K562 (cell line): Measurements from ENCODE around the gene ACKR3. TPM values are rescaled to one million over a fixed set of nuclear protein-coding genes. Genes with fewer than 3 reads are reported as not detected.

Experiments used
- ATAC-seq: fragments of 200-7000 bp; cut with Tn5 transposase; 3 replicates; pipeline ENCODE4 v1.9.1; 2020; ENCODE audit warnings: moderate library complexity
- BruUV-seq: library from RNA; stranded (reverse); fragments of 400-500 nt; replicated peaks from 2 replicates; lab custom pipeline; 2021; lab: Mats Ljungman, UMichigan
- CTCF ChIA-PET: fragments of 300-600 bp; formaldehyde crosslinking; extraction: SDS; loops from one replicate; lab custom pipeline; 2021; ENCODE audit warnings: low intra/inter-chr PET ratio; lab: Yijun Ruan, JAX
- POLR2A ChIA-PET: fragments of 300-600, 350-650 bp; sonication (Branson Sonifier 250); formaldehyde crosslinking; extraction: SDS; loops from one replicate; lab custom pipeline; 2021; ENCODE audit warnings: antibody characterized with exemption, inconsistent platforms; lab: Yijun Ruan, JAX
- DNase-seq, 4 experiments: peaks; one replicate each; pipeline versions ENCODE4 v3.0.0 to v3.0.0-alpha.2; 2011 to 2018; ENCODE audit warnings: low spot score in 3 of 4, mixed read lengths in 3 of 4; ENCODE audit errors: extremely low read depth in 1 of 4
- FAIRE-seq: peaks from 2 replicates; lab custom pipeline; 2011; peaks lifted over from hg19 to GRCh38; lab: Jason Lieb, UNC
- H2AFZ ChIP-seq: 2 replicates; pipeline ENCODE4 v1.6.0; 2011; ENCODE audit warnings: low read depth, low read length, control low read depth, inconsistent platforms
- H3K27ac ChIP-seq: fragments of 200-600 bp; 3 replicates; pipeline ENCODE4 v1.8.0; 2011; ENCODE audit warnings: low read depth, mild to moderate bottlenecking, control low read depth, inconsistent platforms, low read length, moderate library complexity, mixed read lengths; ENCODE audit errors: extremely low read depth
- H3K27me3 ChIP-seq, 2 experiments: fragments of 300-600 bp in 1 of 2; 2 replicates in 1 of 2; 3 replicates in 1 of 2; pipeline versions ENCODE4 v1.6.0 to v1.8.0; 2011; ENCODE audit warnings: inconsistent platforms in 2 of 2, low read length in 2 of 2, mild to moderate bottlenecking in 1 of 2, mixed read lengths in 1 of 2, moderate library complexity in 1 of 2; ENCODE audit not compliant: control insufficient read depth in 2 of 2, insufficient read depth in 2 of 2
- H3K36me3 ChIP-seq: fragments of 300-600 bp; 3 replicates; pipeline ENCODE4 v1.8.0; 2011; ENCODE audit warnings: mild to moderate bottlenecking, low read length, inconsistent platforms; ENCODE audit not compliant: control insufficient read depth, insufficient read depth
- H3K4me1 ChIP-seq, 2 experiments: fragments of 200-600 bp in 1 of 2; replicated peaks in 1 of 2; 2 replicates in 1 of 2; 3 replicates in 1 of 2; pipeline versions ENCODE4 v1.5.1 to v1.8.0; 2011; ENCODE audit warnings: inconsistent platforms in 2 of 2, low read length in 2 of 2, mild to moderate bottlenecking in 1 of 2, mixed read lengths in 1 of 2, moderate library complexity in 1 of 2; ENCODE audit not compliant: control insufficient read depth in 2 of 2, insufficient read depth in 2 of 2
- H3K4me2 ChIP-seq: 2 replicates; pipeline ENCODE4 v1.6.1; 2011; ENCODE audit warnings: low read length, control low read depth, inconsistent platforms, mixed read lengths; ENCODE audit not compliant: insufficient read depth
- H3K4me3 ChIP-seq: fragments of 200-600 bp; sonication (generic), shearing (Covaris generic); 2 replicates; pipeline ENCODE4 v1.5.1; 2016; ENCODE audit warnings: control low read depth, inconsistent platforms
- H3K79me2 ChIP-seq: fragments of 200-600 bp; 3 replicates; pipeline ENCODE4 v1.8.0; 2011; ENCODE audit warnings: low read length, inconsistent platforms; ENCODE audit not compliant: control insufficient read depth, insufficient read depth
- H3K9ac ChIP-seq, 2 experiments: 2 replicates each; pipeline versions ENCODE4 v1.6.0 to v1.6.1; 2011; ENCODE audit warnings: low read depth in 2 of 2, low read length in 2 of 2, control low read depth in 1 of 2, inconsistent platforms in 1 of 2, mild to moderate bottlenecking in 1 of 2, mixed read lengths in 1 of 2; ENCODE audit not compliant: insufficient read depth in 1 of 2
- H3K9me1 ChIP-seq: one replicate; pipeline ENCODE4 v1.6.0; 2011; ENCODE audit warnings: inconsistent platforms, mild to moderate bottlenecking, low read length, moderate library complexity; ENCODE audit not compliant: control insufficient read depth, insufficient read depth
- H3K9me3 ChIP-seq: replicated peaks from 2 replicates; pipeline ENCODE4 v1.5.1; 2011; ENCODE audit warnings: low read depth, low read length, inconsistent platforms; ENCODE audit not compliant: control insufficient read depth, insufficient read depth
- H4K20me1 ChIP-seq: replicated peaks from 2 replicates; pipeline ENCODE4 v1.6.1; 2011; ENCODE audit warnings: low read length, inconsistent platforms, mixed read lengths; ENCODE audit not compliant: control insufficient read depth, insufficient read depth
- ASH1L ChIP-seq: fragments of 450-650 bp; IDR thresholded peaks from 2 replicates; pipeline ENCODE4 v1.6.1; 2018; ENCODE audit warnings: borderline replicate concordance, mild to moderate bottlenecking, low read depth; ENCODE audit not compliant: partially characterized antibody
- ATF4 ChIP-seq: fragments of 450-650 bp; formaldehyde crosslinking; IDR thresholded peaks from 2 replicates; pipeline ENCODE4 v1.4.0; 2022; ENCODE audit warnings: mild to moderate bottlenecking, moderate library complexity
- CREBBP ChIP-seq: IDR thresholded peaks from one replicate; pipeline ENCODE4 v1.6.1; 2012; ENCODE audit warnings: low read depth, mild to moderate bottlenecking, control low read depth, inconsistent platforms, low read length
- GATAD2A ChIP-seq: fragments of 450-650 bp; IDR thresholded peaks from 2 replicates; pipeline ENCODE4 v1.6.1; 2017
- GTF2B ChIP-seq: IDR thresholded peaks from 2 replicates; pipeline ENCODE4 v1.6.1; 2011; ENCODE audit not compliant: insufficient read length; ENCODE audit errors: extremely low read depth
- SP1 ChIP-seq: sonication (generic); formaldehyde crosslinking; IDR thresholded peaks from 2 replicates; pipeline ENCODE4 v1.8.1; 2022; ENCODE audit warnings: mild to moderate bottlenecking, missing genetic modification reagents
- TFAP4 ChIP-seq: sonication (generic); formaldehyde crosslinking; IDR thresholded peaks from 2 replicates; pipeline ENCODE4 v1.8.0; 2022; ENCODE audit warnings: missing genetic modification reagents, mild to moderate bottlenecking, moderate library complexity, borderline replicate concordance
- TSC22D4 ChIP-seq: fragments of 450-650 bp; IDR thresholded peaks from 2 replicates; pipeline ENCODE4 v1.6.1; 2016; ENCODE audit warnings: missing genetic modification characterization, missing biosample characterization, control low read depth
- ZFP36 ChIP-seq: fragments of 150-350 bp; IDR thresholded peaks from 2 replicates; pipeline ENCODE4 v1.6.1; 2018; ENCODE audit warnings: low read length, low read depth; ENCODE audit not compliant: partially characterized antibody
- ZNF133 ChIP-seq: fragments of 250-450 bp; sonication (Bioruptor Pico); IDR thresholded peaks from 2 replicates; pipeline ENCODE4 v1.4.0; 2020; ENCODE audit warnings: mild to moderate bottlenecking
- ZNF165 ChIP-seq: fragments of 250-450 bp; sonication (Bioruptor Pico); IDR thresholded peaks from 2 replicates; pipeline ENCODE4 v1.4.0; 2020; ENCODE audit warnings: borderline replicate concordance
- ZNF3 ChIP-seq: fragments of 250-450 bp; sonication (Bioruptor Pico); IDR thresholded peaks from 2 replicates; pipeline ENCODE4 v1.5.0; 2021; ENCODE audit warnings: mild to moderate bottlenecking, moderate library complexity
- ZNF785 ChIP-seq: fragments of 250-450 bp; sonication (Bioruptor Pico); IDR thresholded peaks from 2 replicates; pipeline ENCODE4 v1.4.0; 2020; ENCODE audit warnings: mild to moderate bottlenecking
- ZNF830 ChIP-seq: fragments of 250-450 bp; sonication (Bioruptor Pico); IDR thresholded peaks from 2 replicates; pipeline ENCODE4 v1.5.0; 2021; ENCODE audit warnings: mild to moderate bottlenecking
- WGBS: fragments of 100-300 bp; shearing (Covaris generic); methylation state at CpG from one replicate; pipeline ENCODE4 v1.1.6; 2016; ENCODE audit warnings: low coverage, mixed read lengths; ENCODE audit not compliant: insufficient coverage; ENCODE audit errors: missing lambda C conversion rate; 5-methylcytosine and 5-hydroxymethylcytosine counted together
- in situ Hi-C: fragments of 300-500 bp; cut with MboI; formaldehyde crosslinking; loops from 4 replicates; pipeline ENCODE4 v1.15.0; 2018; ENCODE audit warnings: inconsistent platforms, mixed read lengths
- intact Hi-C: fragments of 100-400 bp; cut with micrococcal nuclease; formaldehyde crosslinking; loops from 2 replicates; pipeline ENCODE4 v1.14.2; 2022
- polyA plus RNA-seq, 8 experiments: library from polyadenylated mRNA; depleted of rRNA in 4 of 8; stranded (reverse) in 5 of 8; unstranded in 3 of 8; fragments of >200 nt; fragmentation: Nextera tagmentation in 2 of 8; fragmentation: Illumina TruSeq in 1 of 8; extraction: Ambion mirVana in 2 of 8; extraction: Trizol in 1 of 8; gene quantifications; 2 replicates each; pipeline versions ENCODE4 v1.2.1 to v1.2.3, GENCODE V29; 2011 to 2014; ENCODE audit warnings: inconsistent platforms in 1 of 8, missing spikeins in 1 of 8
- total RNA-seq, 7 experiments: library from RNA; depleted of rRNA in 6 of 7; stranded (reverse); fragments of >200 nt in 6 of 7; fragmentation: Illumina TruSeq in 2 of 7; extraction: Trizol in 2 of 7; gene quantifications; 2 replicates each; pipeline versions ENCODE4 v1.2.1 to v1.2.3, GENCODE V29; 2011 to 2021; ENCODE audit warnings: low replicate concordance in 1 of 7

Gene ACKR3
- total and polyA plus RNA-seq, 9 of the 15 experiments (the other 6 are each of a cell fraction or from before 2014, with no cell fraction given) = 0.07 TPM; not detected in 8

GRCh38 chr2:236608710-236609109, 39.1 kb downstream of the ACKR3 start (continued):
- TF ChIP-seq GTF2B = no peak
- no peak for TF ChIP-seq ZNF133
- no peak for TF ChIP-seq ATF4 (CRISPR knock-in tag)
- TF ChIP-seq TFAP4 = no peak
- no peak for TF ChIP-seq ZNF165
- no peak for TF ChIP-seq ZNF3
- no peak for TF ChIP-seq CREBBP

- FAIRE-seq (no peak), ATAC-seq (no peak), DNase-seq (no peak)
- BruUV-seq = no TSS peak
- Histone ChIP-seq H3K9ac (no peak overlapping the region), H3K4me3 (no peak overlapping the region), H3K9me3 (no peaks in the 10 kb centered on the region), H3K79me2 (no peaks in the 10 kb centered on the region), H4K20me1 (no peaks in the 10 kb centered on the region), H3K27ac (no peak overlapping the region), H3K36me3 (no peaks in the 10 kb centered on the region), H3K27me3 (peaks cover 0 to 18% of the 10 kb centered on the region in 2 experiments; a peak in 2 of 5 replicates), H2AFZ (no peak overlapping the region), H3K4me2 (no peak overlapping the region), H3K4me1 (no peaks in the 10 kb centered on the region; a peak in 1 of 5 replicates), H3K9me1 (no peaks in the 10 kb centered on the region)
- no peak for TF ChIP-seq TSC22D4 (tag)
- TF ChIP-seq SP1 (CRISPR knock-in tag) = no peak
- TF ChIP-seq ZNF785 (CRISPR knock-in tag) = no peak
- TF ChIP-seq ASH1L = no peak
- TF ChIP-seq GATAD2A = no peak
- no peak for TF ChIP-seq ZNF830 (CRISPR knock-in tag)
- no peak for TF ChIP-seq ZFP36
- ChIA-PET CTCF (no interaction called here), POLR2A (interaction anchor here (0.8 kb wide), 1 partner anchor 8 kb away, joined by 4 read pairs; no protein-coding TSS in a partner anchor)
- intact Hi-C loops (no loop called here), in situ Hi-C loops (no loop called here)
- WGBS = 0% methylated on average over 8 of the region's 8 CpGs
Measured at GRCh38 chr2:236610991-236611821, 41.6 kb downstream of the ACKR3 start.
